Measurements from ENCODE around the gene SLC22A15.

DNA sequence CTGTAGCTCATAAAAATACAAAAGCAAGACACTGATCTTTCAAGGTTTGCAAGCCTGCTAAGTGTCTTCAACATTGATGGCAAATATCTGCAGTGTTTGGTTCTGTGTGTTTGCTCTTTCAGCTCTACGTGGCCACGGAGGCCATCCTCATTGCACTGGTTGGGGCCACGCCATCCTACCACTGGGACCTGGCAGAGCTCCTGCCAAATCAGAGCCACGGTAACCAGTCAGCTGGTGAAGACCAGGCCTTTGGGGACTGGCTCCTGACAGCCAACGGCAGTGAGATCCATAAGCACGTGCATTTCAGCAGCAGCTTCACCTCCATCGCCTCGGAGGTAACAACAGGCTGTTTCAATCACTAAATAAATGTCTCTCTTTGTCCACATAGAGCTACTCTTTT, 15.6 kb downstream of the SLC22A15 start:
- TF ChIP-seq, protein P1, sequence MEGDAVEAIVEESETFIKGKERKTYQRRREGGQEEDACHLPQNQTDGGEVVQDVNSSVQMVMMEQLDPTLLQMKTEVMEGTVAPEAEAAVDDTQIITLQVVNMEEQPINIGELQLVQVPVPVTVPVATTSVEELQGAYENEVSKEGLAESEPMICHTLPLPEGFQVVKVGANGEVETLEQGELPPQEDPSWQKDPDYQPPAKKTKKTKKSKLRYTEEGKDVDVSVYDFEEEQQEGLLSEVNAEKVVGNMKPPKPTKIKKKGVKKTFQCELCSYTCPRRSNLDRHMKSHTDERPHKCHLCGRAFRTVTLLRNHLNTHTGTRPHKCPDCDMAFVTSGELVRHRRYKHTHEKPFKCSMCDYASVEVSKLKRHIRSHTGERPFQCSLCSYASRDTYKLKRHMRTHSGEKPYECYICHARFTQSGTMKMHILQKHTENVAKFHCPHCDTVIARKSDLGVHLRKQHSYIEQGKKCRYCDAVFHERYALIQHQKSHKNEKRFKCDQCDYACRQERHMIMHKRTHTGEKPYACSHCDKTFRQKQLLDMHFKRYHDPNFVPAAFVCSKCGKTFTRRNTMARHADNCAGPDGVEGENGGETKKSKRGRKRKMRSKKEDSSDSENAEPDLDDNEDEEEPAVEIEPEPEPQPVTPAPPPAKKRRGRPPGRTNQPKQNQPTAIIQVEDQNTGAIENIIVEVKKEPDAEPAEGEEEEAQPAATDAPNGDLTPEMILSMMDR (IDR thresholded peaks at IDR 0.05; ENCODE audit: insufficient read depth, low read depth, low read length): no peak
- TF ChIP-seq EZH2 (IDR thresholded peaks at IDR 0.05; ENCODE audit: insufficient read depth, low read length): no peak

All from astrocyte (in vitro differentiated cells and primary cell).